GM06990 (cell line): ENCODE data around the gene SDK1.

Experiments used
- DNase-seq: peaks from one replicate; pipeline ENCODE4 v3.0.0-alpha.2; 2011; ENCODE audit not compliant: insufficient read length; ENCODE audit errors: extremely low read depth
- H3K27me3 ChIP-seq: replicated peaks from 2 replicates; pipeline ENCODE4 v1.6.0; 2011; ENCODE audit warnings: low read length; ENCODE audit not compliant: control insufficient read depth, insufficient read depth
- H3K36me3 ChIP-seq: 2 replicates; pipeline ENCODE4 v1.5.1; 2011; ENCODE audit warnings: low read length; ENCODE audit not compliant: control insufficient read depth, insufficient read depth
- H3K4me3 ChIP-seq: replicated peaks from 2 replicates; pipeline ENCODE4 v1.5.1; 2011; ENCODE audit warnings: low read depth, mild to moderate bottlenecking, control low read depth, low read length
- CTCF ChIP-seq: IDR thresholded peaks from 2 replicates; pipeline ENCODE4 v1.5.1; 2011; ENCODE audit warnings: low read length, control low read depth, mild to moderate bottlenecking, inconsistent platforms; ENCODE audit not compliant: insufficient read depth, poor library complexity, severe bottlenecking

SDK1 gene

GRCh38 chr7:3730276-3730675, 429.2 kb downstream of the SDK1 start:
- no peak for TF ChIP-seq CTCF
- Histone ChIP-seq H3K4me3 (no peak overlapping the region), H3K36me3 (no peaks in the 10 kb centered on the region), H3K27me3 (no peaks in the 10 kb centered on the region)
- no peak for DNase-seq

GRCh38 chr7:3732395-3733005, 431.4 kb downstream of the SDK1 start:
- Histone ChIP-seq H3K4me3 (no peak overlapping the region), H3K36me3 (no peaks in the 10 kb centered on the region), H3K27me3 (no peaks in the 10 kb centered on the region)
- TF ChIP-seq CTCF, result no peak
- no peak for DNase-seq

DNA sequence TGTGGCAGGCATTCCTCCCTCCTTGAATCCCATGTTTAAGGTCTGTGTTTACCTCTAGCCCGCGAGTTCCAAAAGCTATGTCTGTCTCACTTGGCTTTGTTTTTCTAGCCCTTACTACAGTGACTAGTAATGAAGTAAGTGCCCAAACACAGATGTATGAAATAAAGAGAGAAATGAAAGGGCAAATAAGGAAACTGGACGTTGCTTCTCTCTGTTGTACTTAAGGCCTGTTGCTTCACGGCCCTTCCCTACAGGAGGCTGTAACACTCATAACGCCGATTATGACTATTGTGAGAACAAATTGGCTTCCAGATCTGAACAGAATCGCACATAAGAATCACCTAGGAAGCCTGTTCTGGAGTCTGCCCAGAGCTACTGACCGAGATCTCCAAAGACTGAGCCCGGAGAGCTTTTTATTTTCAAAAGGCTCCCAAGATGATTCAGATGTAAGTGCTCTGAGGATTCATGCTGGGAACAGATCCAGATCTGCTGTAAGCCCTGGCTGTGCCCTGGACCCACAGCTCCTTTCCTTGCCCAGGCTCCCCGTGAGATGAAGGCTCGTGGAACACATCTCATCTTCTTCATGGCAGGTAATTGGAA, 432.6 kb downstream of the SDK1 start:
- Histone ChIP-seq H3K27me3 (no peaks in the 10 kb centered on the region), H3K36me3 (no peaks in the 10 kb centered on the region), H3K4me3 (no peak overlapping the region)
- DNase-seq, result no peak
- no peak for TF ChIP-seq CTCF

DNA sequence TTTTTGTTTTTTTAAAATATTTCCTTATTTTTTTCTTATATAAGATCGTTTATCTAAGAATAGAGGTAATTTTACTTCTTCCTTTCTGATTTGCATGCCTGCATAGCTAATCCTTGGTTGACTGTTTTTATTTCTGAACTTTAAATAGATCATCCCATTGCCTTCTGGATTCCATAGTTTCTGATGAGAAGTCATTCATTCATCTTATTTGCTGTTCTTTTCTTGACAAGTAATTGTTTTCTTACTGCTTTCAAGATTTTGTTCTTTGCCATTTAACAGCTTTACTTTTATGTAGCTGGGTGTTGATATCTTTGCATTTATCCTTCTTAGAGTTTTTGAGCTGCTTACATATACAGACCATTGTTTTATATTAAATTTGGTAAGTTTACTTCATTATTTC, 437.9 kb downstream of the SDK1 start:
- no peaks in the 10 kb centered on the region for H3K36me3 ChIP-seq
- no peak for TF ChIP-seq CTCF
- H3K4me3 ChIP-seq, result no peak overlapping the region
- DNase-seq, result no peak
- no peaks in the 10 kb centered on the region for H3K27me3 ChIP-seq

DNA sequence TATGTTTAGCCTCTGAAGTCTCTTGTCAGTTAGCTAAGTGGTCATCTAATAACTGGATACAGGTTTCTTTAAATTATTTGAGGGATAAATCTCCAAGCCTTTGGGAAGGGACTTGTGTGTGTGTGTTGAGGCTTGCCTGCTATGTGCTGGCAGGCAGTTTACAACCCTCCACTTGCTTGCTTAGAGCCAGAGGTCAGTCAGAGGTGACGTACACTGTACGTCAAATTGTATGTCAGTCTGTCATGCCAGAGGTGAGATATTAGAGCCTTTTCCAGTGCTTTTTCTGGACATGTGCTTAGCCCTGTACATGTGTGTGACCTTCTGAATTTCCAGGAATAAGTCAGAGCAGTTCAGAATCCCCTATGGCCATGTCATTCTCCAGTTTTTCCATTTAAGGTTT, 438.9 kb downstream of the SDK1 start:
- Histone ChIP-seq H3K27me3 (no peaks in the 10 kb centered on the region), H3K4me3 (no peak overlapping the region), H3K36me3 (no peaks in the 10 kb centered on the region)
- no peak for DNase-seq
- no peak for TF ChIP-seq CTCF
